Gastroesophageal sphincter (tissue), 4 donors: ENCODE measurements around the gene KPNA4. TPM values are rescaled to one million over a fixed set of nuclear protein-coding genes. Genes with fewer than 3 reads are reported as not detected.
"Not testable (repeated sequence)": the region's sequence is repeated elsewhere in the genome, so short reads cannot be mapped to it uniquely, and the experiment has no call there.

Source experiments
- ATAC-seq: fragments of 150-250 bp; one replicate; pipeline ENCODE4 v1.9.1; 2016; ENCODE audit warnings: mild to moderate bottlenecking, moderate library complexity
- H3K27ac ChIP-seq, 4 donors: fragments of 200-600 bp; sonication (generic) in 3 of 4; 1 replicate in 3 of 4; 2 replicates in 1 of 4; pipeline ENCODE4 v1.5.1; 2016 to 2019
- H3K27me3 ChIP-seq: fragments of 200-600 bp; sonication (generic); one replicate; pipeline ENCODE4 v1.5.1; 2019
- H3K36me3 ChIP-seq, 2 donors: fragments of 200-600 bp; sonication (generic); one replicate each; pipeline ENCODE4 v1.5.1; 2019; ENCODE audit warnings: control low read depth in 1 of 2
- H3K4me1 ChIP-seq, 3 donors: fragments of 200-600 bp; sonication (generic); 1 replicate in 2 of 3; 2 replicates in 1 of 3; pipeline ENCODE4 v1.5.1; 2016 to 2019; ENCODE audit warnings: control low read depth in 2 of 3
- H3K4me3 ChIP-seq, 2 donors: fragments of 200-600 bp; sonication (generic); one replicate each; pipeline ENCODE4 v1.5.1; 2019; ENCODE audit warnings: mild to moderate bottlenecking in 1 of 2, moderate library complexity in 1 of 2
- H3K9me3 ChIP-seq, 3 donors: fragments of 200-600 bp; sonication (generic); one replicate each; pipeline ENCODE4 v1.5.1; 2017 to 2019; ENCODE audit warnings: control low read depth in 2 of 3
- EP300 ChIP-seq: sonication (generic); formaldehyde crosslinking; IDR thresholded peaks from one replicate; pipeline ENCODE4 v1.6.1; 2017; ENCODE audit warnings: antibody characterized with exemption, mild to moderate bottlenecking
- POLR2A ChIP-seq, 2 donors: fragments of 450-650 bp; IDR thresholded peaks; one replicate each; pipeline ENCODE4 v1.6.1; 2017; ENCODE audit warnings: antibody characterized with exemption in 2 of 2, mild to moderate bottlenecking in 2 of 2, moderate library complexity in 1 of 2
- POLR2AphosphoS5 ChIP-seq: sonication (generic); formaldehyde crosslinking; IDR thresholded peaks from one replicate; pipeline ENCODE4 v1.6.1; 2017; ENCODE audit warnings: antibody characterized with exemption
- WGBS, 2 donors: methylation state at CpG; one replicate each; pipeline ENCODE4 v1.1.5; 2018; ENCODE audit warnings: low coverage in 1 of 2; 5-methylcytosine and 5-hydroxymethylcytosine counted together
- total RNA-seq, 4 donors: library from RNA; depleted of rRNA; stranded (reverse); fragments of >200 nt; gene quantifications; one replicate each; pipeline ENCODE4 v1.1.0, GENCODE V29; 2016
- TF ChIP-seq, protein P1 (sequence below), 4 experiments: fragments of 200-600 bp in 2 of 4; fragments of 450-650 bp in 2 of 4; sonication (generic) in 1 of 4; IDR thresholded peaks; one replicate each; pipeline ENCODE4 v1.5.1; 2017 to 2019; ENCODE audit warnings: antibody characterized with exemption in 4 of 4, mild to moderate bottlenecking in 2 of 4, moderate library complexity in 2 of 4

KPNA4 gene
- total RNA-seq, 4 donors from 2014 or later = 42.7 to 69.5 (median 55.6) TPM

DNA sequence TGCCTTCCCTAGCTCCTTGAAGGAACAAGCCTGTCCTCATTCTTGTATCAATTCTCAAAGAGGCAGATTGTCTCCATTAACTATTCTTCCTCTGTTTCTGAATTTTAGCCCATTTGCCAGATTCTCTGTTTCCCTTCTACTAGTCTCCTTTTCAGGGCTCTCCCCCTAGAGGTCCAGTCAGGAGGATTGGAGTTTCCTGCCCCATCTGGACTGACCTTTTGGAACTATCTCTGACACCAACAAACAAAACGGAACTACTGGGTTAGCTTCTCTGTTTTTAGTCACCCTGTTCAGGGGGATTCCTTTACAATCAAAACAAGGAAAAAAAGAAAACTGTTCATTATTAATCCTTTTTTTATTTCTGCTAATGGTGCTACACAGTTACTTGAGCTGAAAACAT is 10.2 kb upstream of the KPNA4 start:
- no peaks in the 10 kb centered on the region for H3K9me3 ChIP-seq
- TF ChIP-seq POLR2AphosphoS5 = no peak
- no peak for TF ChIP-seq EP300
- TF ChIP-seq, protein P1, sequence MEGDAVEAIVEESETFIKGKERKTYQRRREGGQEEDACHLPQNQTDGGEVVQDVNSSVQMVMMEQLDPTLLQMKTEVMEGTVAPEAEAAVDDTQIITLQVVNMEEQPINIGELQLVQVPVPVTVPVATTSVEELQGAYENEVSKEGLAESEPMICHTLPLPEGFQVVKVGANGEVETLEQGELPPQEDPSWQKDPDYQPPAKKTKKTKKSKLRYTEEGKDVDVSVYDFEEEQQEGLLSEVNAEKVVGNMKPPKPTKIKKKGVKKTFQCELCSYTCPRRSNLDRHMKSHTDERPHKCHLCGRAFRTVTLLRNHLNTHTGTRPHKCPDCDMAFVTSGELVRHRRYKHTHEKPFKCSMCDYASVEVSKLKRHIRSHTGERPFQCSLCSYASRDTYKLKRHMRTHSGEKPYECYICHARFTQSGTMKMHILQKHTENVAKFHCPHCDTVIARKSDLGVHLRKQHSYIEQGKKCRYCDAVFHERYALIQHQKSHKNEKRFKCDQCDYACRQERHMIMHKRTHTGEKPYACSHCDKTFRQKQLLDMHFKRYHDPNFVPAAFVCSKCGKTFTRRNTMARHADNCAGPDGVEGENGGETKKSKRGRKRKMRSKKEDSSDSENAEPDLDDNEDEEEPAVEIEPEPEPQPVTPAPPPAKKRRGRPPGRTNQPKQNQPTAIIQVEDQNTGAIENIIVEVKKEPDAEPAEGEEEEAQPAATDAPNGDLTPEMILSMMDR (IDR thresholded peaks at IDR 0.05) = no peak
- TF ChIP-seq POLR2A (IDR thresholded peaks at IDR 0.05) = no peak
- no peaks in the 10 kb centered on the region for H3K27me3 ChIP-seq
- no peaks in the 10 kb centered on the region for H3K36me3 ChIP-seq
- WGBS, 2 donors = 62 to 63% methylated on average over 1 of the region's 1 CpG
- H3K4me3 ChIP-seq = no peak overlapping the region
- H3K4me1 ChIP-seq = no peaks in the 10 kb centered on the region
- no peak overlapping the region for H3K27ac ChIP-seq
- no peak for ATAC-seq

DNA sequence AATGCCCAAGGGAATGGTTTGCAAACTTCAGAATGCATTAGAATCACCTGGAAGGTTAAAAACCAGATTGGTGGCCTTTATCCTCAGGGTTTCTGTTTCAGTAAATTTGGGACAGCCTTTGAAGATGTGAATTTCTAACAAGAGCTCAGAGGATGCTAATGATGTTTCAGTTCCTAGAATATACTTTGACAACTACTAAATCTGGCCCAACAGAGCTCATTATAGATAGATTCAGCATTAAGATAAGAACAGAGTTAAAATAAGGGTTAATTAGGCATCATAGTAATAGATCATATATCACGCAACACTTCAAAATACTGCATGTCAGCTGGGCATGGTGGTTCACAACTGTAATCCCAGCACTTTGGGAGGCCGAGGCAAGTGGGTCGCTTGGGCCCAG is 9.3 kb upstream of the KPNA4 start:
- 93 to 100% methylated on average over 1 to 3 of the region's 3 CpGs for WGBS, 2 donors
- Histone ChIP-seq H3K4me3 (no peak overlapping the region), H3K27me3 (no peaks in the 10 kb centered on the region), H3K27ac (no peak overlapping the region), H3K9me3 (no peaks in the 10 kb centered on the region), H3K36me3 (no peaks in the 10 kb centered on the region), H3K4me1 (no peaks in the 10 kb centered on the region)
- TF ChIP-seq POLR2AphosphoS5 (no peak), POLR2A (IDR thresholded peaks at IDR 0.05) (no peak), EP300 (no peak)
- TF ChIP-seq, protein P1 (IDR thresholded peaks at IDR 0.05) = no peak
- ATAC-seq = no peak

DNA sequence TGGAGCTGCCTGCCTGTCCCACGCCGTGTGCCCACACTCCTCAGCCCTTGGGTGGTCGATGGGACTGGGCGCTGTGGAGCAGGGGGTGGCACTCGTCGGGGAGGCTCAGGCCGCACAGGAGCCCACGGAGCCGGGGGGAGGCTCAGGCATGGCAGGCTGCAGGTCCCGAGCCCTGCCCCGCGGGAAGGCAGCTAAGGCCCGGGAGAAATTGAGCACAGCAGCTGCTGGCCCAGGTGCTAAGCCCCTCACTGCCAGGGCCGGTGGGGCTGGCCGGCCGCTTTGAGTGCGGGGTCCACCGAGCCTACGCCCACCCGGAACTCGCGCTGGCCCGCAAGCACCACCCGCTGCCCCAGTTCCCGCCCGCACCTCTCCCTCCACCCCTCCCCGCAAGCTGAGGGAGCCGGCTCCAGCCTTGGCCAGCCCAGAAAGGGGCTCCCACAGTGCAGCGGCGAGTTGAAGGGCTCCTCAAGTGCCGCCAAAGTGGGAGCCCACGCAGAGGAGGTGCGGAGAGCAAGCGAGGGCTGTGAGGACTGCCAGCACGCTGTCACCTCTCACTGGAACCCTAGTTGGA is 8.7 kb upstream of the KPNA4 start:
- H3K36me3 ChIP-seq, H3K4me1 ChIP-seq, H3K27me3 ChIP-seq, H3K9me3 ChIP-seq, ATAC-seq, H3K4me3 ChIP-seq, H3K27ac ChIP-seq: not testable (repeated sequence)
- no CpG with 5 or more reads among the region's 35 CpGs for WGBS, 2 donors

DNA sequence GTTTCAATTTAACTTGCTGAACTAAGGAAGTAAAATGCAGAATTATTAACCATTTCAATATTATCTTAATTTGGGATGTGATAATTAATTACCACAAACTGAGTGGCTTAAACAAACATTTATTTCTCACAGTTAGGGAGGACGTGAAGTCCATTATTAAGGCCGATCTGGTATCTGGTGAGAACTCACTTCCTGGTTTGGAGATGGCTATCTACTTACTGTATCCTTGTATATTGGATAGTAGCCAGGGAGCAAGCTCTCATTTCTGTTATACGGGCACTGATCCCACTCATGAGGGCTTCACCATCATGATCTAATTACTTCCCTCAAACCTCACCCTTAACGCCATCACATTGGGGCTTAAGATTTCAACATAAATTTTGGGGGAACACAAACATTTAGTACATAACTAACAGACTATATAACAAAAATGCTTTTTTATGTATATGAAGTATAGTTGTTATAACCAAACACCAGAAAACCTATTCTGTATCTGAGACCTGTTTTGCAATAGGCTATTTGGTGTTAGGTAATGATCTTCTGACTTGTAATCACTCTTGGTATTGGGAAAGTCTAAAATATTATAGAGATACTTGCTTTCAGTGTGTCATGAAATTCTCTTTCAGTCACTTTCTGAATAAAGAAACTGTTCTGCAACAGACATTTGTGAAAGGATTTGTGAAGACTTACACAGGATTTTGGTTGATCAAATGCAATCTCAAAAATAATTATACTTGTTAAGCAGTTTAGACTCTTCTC is 4.7 kb upstream of the KPNA4 start:
- Histone ChIP-seq H3K27ac (no peak overlapping the region), H3K4me3 (no peak overlapping the region), H3K36me3 (peaks cover 0 to 13% of the 10 kb centered on the region in 2 donors), H3K27me3 (no peaks in the 10 kb centered on the region), H3K9me3 (no peaks in the 10 kb centered on the region), H3K4me1 (peaks cover 0 to 20% (median 0%) of the 10 kb centered on the region in 3 donors)
- ATAC-seq = no peak
- 87 to 91% methylated on average over 4 of the region's 4 CpGs for WGBS, 2 donors
- no peak for TF ChIP-seq EP300
- TF ChIP-seq, protein P1 (IDR thresholded peaks at IDR 0.05) = no peak
- no peak for TF ChIP-seq POLR2A (IDR thresholded peaks at IDR 0.05)
- no peak for TF ChIP-seq POLR2AphosphoS5

DNA sequence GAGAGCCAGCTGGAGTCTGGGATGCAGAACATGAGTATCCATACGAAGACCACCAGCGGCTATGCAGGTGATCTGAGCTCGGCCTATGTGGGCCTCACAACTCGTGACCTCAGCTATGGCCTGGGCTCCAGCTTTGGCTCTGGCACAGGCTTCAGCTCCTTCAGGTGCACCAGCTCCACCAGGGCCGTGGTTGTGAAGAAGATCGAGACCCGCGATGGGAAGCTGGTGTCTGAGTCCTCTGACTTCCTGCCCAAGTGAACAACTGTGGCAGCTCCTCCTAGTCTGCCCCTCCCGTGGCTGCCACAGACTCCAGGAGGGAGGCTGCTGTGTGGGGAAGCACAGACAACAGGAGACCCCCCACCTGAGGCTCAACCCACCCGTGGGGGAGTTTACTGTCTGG is 3.6 kb upstream of the KPNA4 start:
- Histone ChIP-seq H3K9me3 (no peaks in the 10 kb centered on the region), H3K27ac (no peak overlapping the region), H3K36me3 (peaks cover 0 to 13% of the 10 kb centered on the region in 2 donors), H3K27me3 (no peaks in the 10 kb centered on the region), H3K4me1 (peaks cover 0 to 25% (median 2%) of the 10 kb centered on the region in 3 donors), H3K4me3 (no peak overlapping the region)
- ATAC-seq = no peak
- 100% methylated on average over 1 of the region's 10 CpGs for WGBS, 2 donors
- TF ChIP-seq, protein P1 (IDR thresholded peaks at IDR 0.05) = no peak
- TF ChIP-seq EP300 = no peak
- TF ChIP-seq POLR2AphosphoS5 = no peak
- no peak for TF ChIP-seq POLR2A (IDR thresholded peaks at IDR 0.05)
